SK-N-SH treated with all-trans-retinoic acid at 6 μM for 48 hours (cell line): Measurements from ENCODE around the gene CLIP1.
A peak's percentile ranks its signal among the peaks of the same experiment; 100 is the strongest.
"Not testable (repeated sequence)": the region's sequence is repeated elsewhere in the genome, so short reads cannot be mapped to it uniquely, and the experiment has no call there.

Experiments
- ATAC-seq: fragments of 200-7000 bp; cut with Tn5 transposase; 3 replicates; pipeline ENCODE4 v1.9.1; 2020; ENCODE audit warnings: mild to moderate bottlenecking, moderate library complexity
- ARNTL ChIP-seq: fragments of 450-650 bp; formaldehyde crosslinking; IDR thresholded peaks from 2 replicates; pipeline ENCODE4 v1.5.0; 2020; ENCODE audit warnings: low read depth, mild to moderate bottlenecking, moderate library complexity, borderline replicate concordance
- BACH2 ChIP-seq: fragments of 250-450 bp; sonication (Bioruptor Pico); IDR thresholded peaks from 2 replicates; pipeline ENCODE4 v1.9.0; 2021; ENCODE audit warnings: mild to moderate bottlenecking, borderline replicate concordance
- CSDC2 ChIP-seq: fragments of 250-450 bp; sonication (Bioruptor Pico); IDR thresholded peaks from 2 replicates; pipeline ENCODE4 v1.5.0; 2020; ENCODE audit warnings: mild to moderate bottlenecking, moderate library complexity
- ESRRG ChIP-seq: fragments of 250-450 bp; sonication (Bioruptor Pico); IDR thresholded peaks from 2 replicates; pipeline ENCODE4 v1.6.1; 2021; ENCODE audit warnings: mild to moderate bottlenecking
- GLIS3 ChIP-seq: fragments of 250-450 bp; sonication (Bioruptor Pico); IDR thresholded peaks from 2 replicates; pipeline ENCODE4 v1.5.0; 2020; ENCODE audit warnings: mild to moderate bottlenecking, moderate library complexity
- ISL1 ChIP-seq: fragments of 250-450 bp; sonication (Bioruptor Pico); IDR thresholded peaks from 2 replicates; pipeline ENCODE4 v2.1.2; 2022; ENCODE audit warnings: mild to moderate bottlenecking, moderate library complexity
- OSR1 ChIP-seq: fragments of 250-450 bp; sonication (Bioruptor Pico); IDR thresholded peaks from 2 replicates; pipeline ENCODE4 v1.8.0; 2022; ENCODE audit warnings: moderate library complexity, mild to moderate bottlenecking, inconsistent platforms
- PPARA ChIP-seq: fragments of 250-450 bp; sonication (Bioruptor Pico); IDR thresholded peaks from 2 replicates; pipeline ENCODE4 v1.5.0; 2020; ENCODE audit warnings: mild to moderate bottlenecking, borderline replicate concordance
- RARB ChIP-seq: fragments of 250-450 bp; sonication (Bioruptor Pico); IDR thresholded peaks from 2 replicates; pipeline ENCODE4 v1.8.0; 2021; ENCODE audit warnings: mild to moderate bottlenecking, moderate library complexity
- SNAI2 ChIP-seq: fragments of 250-450 bp; sonication (Bioruptor Pico); IDR thresholded peaks from 2 replicates; pipeline ENCODE4 v1.5.0; 2020; ENCODE audit warnings: mild to moderate bottlenecking, moderate library complexity
- TCF4 ChIP-seq: fragments of 250-450 bp; sonication (Bioruptor Pico); IDR thresholded peaks from 2 replicates; pipeline ENCODE4 v1.8.0; 2021; ENCODE audit warnings: mild to moderate bottlenecking, moderate library complexity, borderline replicate concordance
- ZC3H10 ChIP-seq: fragments of 250-450 bp; sonication (Bioruptor Pico); IDR thresholded peaks from 2 replicates; pipeline ENCODE4 v1.5.1; 2021; ENCODE audit warnings: mild to moderate bottlenecking, moderate library complexity
- ZFP30 ChIP-seq: fragments of 450-650 bp; formaldehyde crosslinking; IDR thresholded peaks from 2 replicates; pipeline ENCODE4 v1.5.0; 2022; ENCODE audit warnings: mild to moderate bottlenecking, moderate library complexity
- ZNF565 ChIP-seq: fragments of 450-650 bp; formaldehyde crosslinking; conservative IDR thresholded peaks from 2 replicates; pipeline ENCODE4 v1.5.0; 2020; ENCODE audit warnings: low read depth, mild to moderate bottlenecking, moderate library complexity
- ZNF70 ChIP-seq: fragments of 450-650 bp; formaldehyde crosslinking; IDR thresholded peaks from 2 replicates; pipeline ENCODE4 v1.5.0; 2020; ENCODE audit warnings: mild to moderate bottlenecking, moderate library complexity
- ZNF8 ChIP-seq: fragments of 450-650 bp; formaldehyde crosslinking; IDR thresholded peaks from 2 replicates; pipeline ENCODE4 v1.5.0; 2020; ENCODE audit warnings: mild to moderate bottlenecking, moderate library complexity
- TF ChIP-seq, protein P1 (sequence below): fragments of 250-450 bp; sonication (Bioruptor Pico); IDR thresholded peaks from 2 replicates; pipeline ENCODE4 v1.5.0; 2020; ENCODE audit warnings: mild to moderate bottlenecking, moderate library complexity
- TF ChIP-seq, protein P2 (sequence below): fragments of 250-450 bp; sonication (Bioruptor Pico); IDR thresholded peaks from 2 replicates; pipeline ENCODE4 v1.5.1; 2021; ENCODE audit warnings: mild to moderate bottlenecking, moderate library complexity
- TF ChIP-seq, protein P3 (sequence below): fragments of 250-450 bp; sonication (Bioruptor Pico); IDR thresholded peaks from 2 replicates; pipeline ENCODE4 v1.5.1; 2020; ENCODE audit warnings: low read depth, mild to moderate bottlenecking, moderate library complexity

Gene CLIP1

DNA sequence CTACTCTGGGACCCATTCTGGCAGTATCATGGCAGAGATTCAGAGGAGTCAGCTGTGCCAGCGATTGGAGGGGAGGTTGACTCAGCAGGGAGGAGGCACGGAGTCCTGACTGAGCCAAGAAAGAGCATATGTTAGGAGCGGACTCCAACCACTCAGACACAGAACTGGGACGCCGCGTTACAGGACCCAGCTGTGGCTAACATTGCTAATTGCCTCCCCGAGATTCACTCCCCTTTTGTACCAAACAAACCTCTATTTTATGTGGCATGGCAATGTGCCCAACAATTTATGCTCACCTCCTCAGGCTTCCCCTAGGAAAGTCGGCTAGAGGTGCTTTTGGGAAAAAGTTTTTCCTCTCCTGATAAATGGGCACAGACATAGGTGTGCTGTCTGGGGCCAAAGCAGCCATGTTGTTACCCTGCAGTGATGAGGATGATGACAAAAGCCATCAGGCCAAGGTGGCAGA lies 15.2 kb upstream of the CLIP1 start:
- TF ChIP-seq, protein P1, sequence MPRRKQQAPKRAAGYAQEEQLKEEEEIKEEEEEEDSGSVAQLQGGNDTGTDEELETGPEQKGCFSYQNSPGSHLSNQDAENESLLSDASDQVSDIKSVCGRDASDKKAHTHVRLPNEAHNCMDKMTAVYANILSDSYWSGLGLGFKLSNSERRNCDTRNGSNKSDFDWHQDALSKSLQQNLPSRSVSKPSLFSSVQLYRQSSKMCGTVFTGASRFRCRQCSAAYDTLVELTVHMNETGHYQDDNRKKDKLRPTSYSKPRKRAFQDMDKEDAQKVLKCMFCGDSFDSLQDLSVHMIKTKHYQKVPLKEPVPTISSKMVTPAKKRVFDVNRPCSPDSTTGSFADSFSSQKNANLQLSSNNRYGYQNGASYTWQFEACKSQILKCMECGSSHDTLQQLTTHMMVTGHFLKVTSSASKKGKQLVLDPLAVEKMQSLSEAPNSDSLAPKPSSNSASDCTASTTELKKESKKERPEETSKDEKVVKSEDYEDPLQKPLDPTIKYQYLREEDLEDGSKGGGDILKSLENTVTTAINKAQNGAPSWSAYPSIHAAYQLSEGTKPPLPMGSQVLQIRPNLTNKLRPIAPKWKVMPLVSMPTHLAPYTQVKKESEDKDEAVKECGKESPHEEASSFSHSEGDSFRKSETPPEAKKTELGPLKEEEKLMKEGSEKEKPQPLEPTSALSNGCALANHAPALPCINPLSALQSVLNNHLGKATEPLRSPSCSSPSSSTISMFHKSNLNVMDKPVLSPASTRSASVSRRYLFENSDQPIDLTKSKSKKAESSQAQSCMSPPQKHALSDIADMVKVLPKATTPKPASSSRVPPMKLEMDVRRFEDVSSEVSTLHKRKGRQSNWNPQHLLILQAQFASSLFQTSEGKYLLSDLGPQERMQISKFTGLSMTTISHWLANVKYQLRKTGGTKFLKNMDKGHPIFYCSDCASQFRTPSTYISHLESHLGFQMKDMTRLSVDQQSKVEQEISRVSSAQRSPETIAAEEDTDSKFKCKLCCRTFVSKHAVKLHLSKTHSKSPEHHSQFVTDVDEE = no peak
- TF ChIP-seq TCF4 (CRISPR knock-in tag) = no peak
- TF ChIP-seq RARB (CRISPR knock-in tag) = no peak
- no peak for TF ChIP-seq ZNF8 (CRISPR knock-in tag)
- TF ChIP-seq CSDC2 (CRISPR knock-in tag) = no peak
- TF ChIP-seq, all 23 proteins: peak for 0
- ATAC-seq = peak; percentile 85

DNA sequence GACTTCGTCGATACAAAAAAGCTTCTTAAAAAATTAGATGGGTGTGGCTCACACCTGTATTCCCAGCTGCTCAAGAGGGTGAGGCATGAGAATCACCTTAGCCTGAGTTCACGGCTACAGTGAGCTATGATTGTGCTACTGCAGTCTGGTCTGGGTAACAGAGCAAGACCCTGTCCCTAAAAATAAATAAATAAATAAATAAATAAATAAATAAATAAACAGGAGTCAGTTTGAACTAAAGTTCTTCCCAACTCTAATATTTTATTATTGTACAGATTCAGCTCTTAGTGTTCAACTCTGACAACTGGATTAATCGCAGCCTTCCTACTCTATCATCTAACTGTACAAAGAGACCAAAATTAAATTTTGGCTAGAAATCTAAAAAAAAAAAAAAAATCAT lies 12.7 kb upstream of the CLIP1 start:
- no peak for TF ChIP-seq OSR1
- TF ChIP-seq ESRRG (CRISPR knock-in tag) = no peak
- no peak for TF ChIP-seq ZNF70 (CRISPR knock-in tag)
- TF ChIP-seq ZFP30 (CRISPR knock-in tag) = no peak
- TF ChIP-seq, protein P2, sequence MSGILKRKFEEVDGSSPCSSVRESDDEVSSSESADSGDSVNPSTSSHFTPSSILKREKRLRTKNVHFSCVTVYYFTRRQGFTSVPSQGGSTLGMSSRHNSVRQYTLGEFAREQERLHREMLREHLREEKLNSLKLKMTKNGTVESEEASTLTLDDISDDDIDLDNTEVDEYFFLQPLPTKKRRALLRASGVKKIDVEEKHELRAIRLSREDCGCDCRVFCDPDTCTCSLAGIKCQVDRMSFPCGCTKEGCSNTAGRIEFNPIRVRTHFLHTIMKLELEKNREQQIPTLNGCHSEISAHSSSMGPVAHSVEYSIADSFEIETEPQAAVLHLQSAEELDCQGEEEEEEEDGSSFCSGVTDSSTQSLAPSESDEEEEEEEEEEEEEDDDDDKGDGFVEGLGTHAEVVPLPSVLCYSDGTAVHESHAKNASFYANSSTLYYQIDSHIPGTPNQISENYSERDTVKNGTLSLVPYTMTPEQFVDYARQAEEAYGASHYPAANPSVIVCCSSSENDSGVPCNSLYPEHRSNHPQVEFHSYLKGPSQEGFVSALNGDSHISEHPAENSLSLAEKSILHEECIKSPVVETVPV (CRISPR knock-in tag) = no peak
- TF ChIP-seq CSDC2 (CRISPR knock-in tag) = no peak
- TF ChIP-seq, protein P3, sequence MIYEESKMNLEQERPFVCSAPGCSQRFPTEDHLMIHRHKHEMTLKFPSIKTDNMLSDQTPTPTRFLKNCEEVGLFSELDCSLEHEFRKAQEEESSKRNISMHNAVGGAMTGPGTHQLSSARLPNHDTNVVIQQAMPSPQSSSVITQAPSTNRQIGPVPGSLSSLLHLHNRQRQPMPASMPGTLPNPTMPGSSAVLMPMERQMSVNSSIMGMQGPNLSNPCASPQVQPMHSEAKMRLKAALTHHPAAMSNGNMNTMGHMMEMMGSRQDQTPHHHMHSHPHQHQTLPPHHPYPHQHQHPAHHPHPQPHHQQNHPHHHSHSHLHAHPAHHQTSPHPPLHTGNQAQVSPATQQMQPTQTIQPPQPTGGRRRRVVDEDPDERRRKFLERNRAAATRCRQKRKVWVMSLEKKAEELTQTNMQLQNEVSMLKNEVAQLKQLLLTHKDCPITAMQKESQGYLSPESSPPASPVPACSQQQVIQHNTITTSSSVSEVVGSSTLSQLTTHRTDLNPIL (CRISPR knock-in tag) = no peak
- ATAC-seq = no peak

DNA sequence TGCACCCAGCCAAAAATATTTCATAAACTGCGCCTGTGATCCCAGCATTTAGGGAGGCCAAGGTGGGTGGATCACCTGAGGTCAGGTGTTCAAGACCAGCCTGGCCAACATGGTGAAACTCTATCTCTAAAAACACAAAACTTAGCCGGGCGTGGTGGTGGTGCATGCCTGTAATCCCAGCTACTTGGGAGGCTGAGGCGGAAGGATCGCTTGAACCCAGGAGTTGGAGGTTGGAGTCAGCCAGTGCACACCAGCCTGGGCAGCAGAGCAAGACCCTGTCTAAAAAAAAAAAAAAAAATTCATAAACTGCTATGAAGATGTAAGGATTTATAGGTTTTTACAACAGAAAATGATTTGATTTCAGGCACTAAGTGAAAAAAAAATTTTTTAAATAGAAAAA lies 6.6 kb upstream of the CLIP1 start:
- ATAC-seq = not testable (repeated sequence)

DNA sequence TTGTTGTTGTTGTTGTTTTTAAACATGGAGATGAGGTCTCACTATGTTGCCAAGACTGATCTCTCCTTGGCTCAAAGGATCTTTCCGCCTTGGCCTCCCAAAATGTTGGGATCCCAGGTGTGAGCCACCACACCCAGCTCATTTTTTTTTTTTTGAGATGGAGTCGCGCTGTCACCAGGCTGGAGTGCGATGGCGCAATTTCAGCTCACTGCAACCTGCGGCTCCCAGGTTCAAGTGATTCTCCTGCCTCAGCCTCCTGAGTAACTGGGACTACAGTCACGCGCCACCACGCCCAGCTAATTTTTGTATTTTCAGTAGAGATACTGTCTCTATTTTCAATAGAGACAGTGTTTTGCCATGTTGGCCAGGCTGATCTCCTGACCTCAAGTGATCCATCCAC lies 4.9 kb upstream of the CLIP1 start:
- TF ChIP-seq, protein P1 = no peak
- TF ChIP-seq ZC3H10 = no peak
- TF ChIP-seq ZNF565 = no peak
- TF ChIP-seq ARNTL (CRISPR knock-in tag) = no peak
- no peak for TF ChIP-seq ZNF70 (CRISPR knock-in tag)
- TF ChIP-seq PPARA (CRISPR knock-in tag) = no peak
- TF ChIP-seq ZNF8 (CRISPR knock-in tag) = no peak
- TF ChIP-seq CSDC2 (CRISPR knock-in tag) = no peak
- TF ChIP-seq BACH2 (CRISPR knock-in tag) = no peak
- no peak for TF ChIP-seq OSR1
- TF ChIP-seq SNAI2 (CRISPR knock-in tag) = no peak
- TF ChIP-seq RARB (CRISPR knock-in tag) = no peak
- ATAC-seq = no peak

DNA sequence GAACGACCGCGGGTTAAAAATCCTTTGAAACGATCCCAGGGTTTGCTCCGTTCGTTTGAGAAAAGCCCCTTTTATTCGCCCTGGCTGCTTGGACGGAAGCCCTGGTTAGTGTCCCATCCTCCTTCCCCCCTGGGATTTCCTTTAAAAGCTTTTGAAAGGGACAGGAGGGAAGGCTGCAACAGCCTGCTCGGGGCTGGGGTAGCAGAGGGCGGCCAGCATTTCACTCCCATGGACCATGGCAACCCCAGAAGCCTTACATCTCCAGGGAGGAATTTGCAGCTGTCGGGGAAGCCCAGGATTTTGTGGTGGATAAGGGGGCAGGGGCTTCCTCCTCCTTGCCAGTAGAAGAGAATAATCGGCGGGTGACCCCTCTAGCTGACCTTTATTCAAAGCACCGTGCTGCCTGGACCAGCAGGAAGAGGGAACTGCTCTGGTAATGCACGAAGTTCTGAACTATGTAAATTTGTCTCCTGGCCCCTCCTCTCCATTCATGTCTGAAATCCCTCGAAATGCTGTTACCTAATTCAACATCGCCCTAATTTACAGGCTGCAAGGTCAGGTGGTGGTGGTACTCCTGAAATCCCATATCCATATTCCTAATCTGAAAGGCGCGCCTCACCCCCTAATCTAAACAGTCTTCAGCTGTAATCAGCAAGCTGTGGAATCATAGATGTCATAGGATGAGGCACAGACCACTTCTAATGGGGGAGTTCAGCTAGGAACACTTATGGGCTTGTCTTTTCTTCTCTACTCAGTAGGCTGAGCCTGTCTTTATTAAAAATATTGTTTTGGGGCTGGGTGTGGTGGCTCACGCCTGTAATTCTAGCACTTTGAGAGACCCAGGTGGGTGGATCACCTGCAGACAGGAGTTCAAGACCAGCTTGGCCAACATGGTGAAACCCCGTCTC lies 1.0 kb upstream of the CLIP1 start:
- peak; percentile 58 for ATAC-seq
- TF ChIP-seq, protein P3 (CRISPR knock-in tag) = no peak
- TF ChIP-seq GLIS3 (CRISPR knock-in tag) = no peak
- no peak for TF ChIP-seq ZC3H10
- TF ChIP-seq PPARA (CRISPR knock-in tag) = no peak
- TF ChIP-seq CSDC2 (CRISPR knock-in tag) = no peak
- TF ChIP-seq ZNF70 (CRISPR knock-in tag) = no peak
- TF ChIP-seq OSR1 = no peak
- no peak for TF ChIP-seq ARNTL (CRISPR knock-in tag)
- TF ChIP-seq, protein P1 = no peak
- TF ChIP-seq ISL1 (CRISPR knock-in tag) = no peak
